Fibroblast of lung (primary cell): Measurements from ENCODE around the gene METTL25B. TPM values are rescaled to one million over a fixed set of nuclear protein-coding genes. Genes with fewer than 3 reads are reported as not detected.

Source experiments
- DNase-seq, 2 donors: peaks; one replicate each; pipeline versions ENCODE4 v3.0.0 to v3.0.0-alpha.2; 2010; ENCODE audit warnings: low read depth in 2 of 2
- H2AFZ ChIP-seq: 2 replicates; pipeline ENCODE4 v1.5.1; 2012; ENCODE audit warnings: low read length, control low read depth, inconsistent platforms
- H3K27ac ChIP-seq: 2 replicates; pipeline ENCODE4 v1.5.1; 2011; ENCODE audit warnings: low read length, control low read depth; ENCODE audit not compliant: insufficient read depth
- H3K27me3 ChIP-seq: 2 replicates; pipeline ENCODE4 v1.5.1; 2011; ENCODE audit warnings: mild to moderate bottlenecking, low read length; ENCODE audit not compliant: control insufficient read depth, insufficient read depth
- H3K36me3 ChIP-seq: 2 replicates; pipeline ENCODE4 v1.5.1; 2011; ENCODE audit warnings: low read length; ENCODE audit not compliant: control insufficient read depth, insufficient read depth
- H3K4me1 ChIP-seq: 2 replicates; pipeline ENCODE4 v1.5.1; 2011; ENCODE audit warnings: low read length; ENCODE audit not compliant: control insufficient read depth, insufficient read depth; ENCODE audit errors: extremely low read depth
- H3K4me2 ChIP-seq: 2 replicates; pipeline ENCODE4 v1.5.1; 2011; ENCODE audit warnings: low read length, control low read depth; ENCODE audit not compliant: insufficient read depth; ENCODE audit errors: extremely low read depth
- H3K4me3 ChIP-seq, 4 experiments: fragments of 200-600 bp in 1 of 4; sonication (generic) in 1 of 4; replicated peaks in 1 of 4; 2 replicates each; pipeline ENCODE4 v1.5.1; 2011 to 2016; ENCODE audit warnings: low read length in 4 of 4, low read depth in 3 of 4, mild to moderate bottlenecking in 3 of 4, control low read depth in 2 of 4, inconsistent platforms in 1 of 4, mixed read lengths in 1 of 4; ENCODE audit not compliant: insufficient read depth in 1 of 4; ENCODE audit errors: control extremely low read depth in 1 of 4
- H3K79me2 ChIP-seq: 2 replicates; pipeline ENCODE4 v1.5.1; 2012; ENCODE audit warnings: mild to moderate bottlenecking, low read length, inconsistent platforms; ENCODE audit not compliant: control insufficient read depth, insufficient read depth
- H3K9ac ChIP-seq: 2 replicates; pipeline ENCODE4 v1.5.1; 2011; ENCODE audit warnings: mild to moderate bottlenecking, low read length, control low read depth; ENCODE audit not compliant: insufficient read depth
- H3K9me3 ChIP-seq: 2 replicates; pipeline ENCODE4 v1.5.1; 2012; ENCODE audit warnings: low read depth, low read length; ENCODE audit not compliant: control insufficient read depth, insufficient read depth
- H4K20me1 ChIP-seq: 2 replicates; pipeline ENCODE4 v1.5.1; 2011; ENCODE audit warnings: low read length; ENCODE audit not compliant: control insufficient read depth, insufficient read depth; ENCODE audit errors: extremely low read depth
- EZH2 ChIP-seq: IDR thresholded peaks from 2 replicates; pipeline ENCODE4 v1.5.1; 2012; ENCODE audit warnings: low read length, control low read depth, mild to moderate bottlenecking; ENCODE audit errors: missing control alignments
- polyA plus RNA-seq, 2 donors: library from polyadenylated mRNA; depleted of rRNA in 1 of 2; stranded (reverse) in 1 of 2; unstranded in 1 of 2; fragments of >200 nt; gene quantifications; 2 replicates each; pipeline ENCODE4 v1.2.1, GENCODE V29; 2011 to 2012; ENCODE audit warnings: missing spikeins in 1 of 2
- total RNA-seq: library from RNA; depleted of rRNA; stranded (reverse); fragments of >200 nt; gene quantifications from 2 replicates; pipeline ENCODE4 v1.2.1, GENCODE V29; 2014
- TF ChIP-seq, protein P1 (sequence below), 2 donors: IDR thresholded peaks in 1 of 2; conservative IDR thresholded peaks in 1 of 2; 1 replicate in 1 of 2; 2 replicates in 1 of 2; pipeline ENCODE4 v1.5.1; 2011 to 2012; ENCODE audit warnings: low read length in 2 of 2, control low read depth in 1 of 2, inconsistent platforms in 1 of 2, low read depth in 1 of 2, mild to moderate bottlenecking in 1 of 2

METTL25B gene
- total and polyA plus RNA-seq, 2 donors (not counting 1 experiment from before 2014, with no cell fraction given): 5.5 to 17.3 TPM

- Histone ChIP-seq H3K27me3 (no peaks in the 10 kb centered on the region), H3K79me2 (peaks cover 60% of the 10 kb centered on the region), H3K36me3 (peaks cover under 1% of the 10 kb centered on the region), H3K9ac (peak overlapping the region; percentile 89), H3K4me2 (peak overlapping the region; percentile 84), H2AFZ (no peak overlapping the region), H4K20me1 (no peaks in the 10 kb centered on the region), H3K4me1 (peaks cover 34% of the 10 kb centered on the region), H3K4me3 (peak overlapping the region; percentile 83 to 95 (median 90)), H3K27ac (peak overlapping the region; percentile 100), H3K9me3 (no peaks in the 10 kb centered on the region)
- peak; percentile 29 to 34 for DNase-seq
- TF ChIP-seq EZH2: no peak
- TF ChIP-seq, protein P1, sequence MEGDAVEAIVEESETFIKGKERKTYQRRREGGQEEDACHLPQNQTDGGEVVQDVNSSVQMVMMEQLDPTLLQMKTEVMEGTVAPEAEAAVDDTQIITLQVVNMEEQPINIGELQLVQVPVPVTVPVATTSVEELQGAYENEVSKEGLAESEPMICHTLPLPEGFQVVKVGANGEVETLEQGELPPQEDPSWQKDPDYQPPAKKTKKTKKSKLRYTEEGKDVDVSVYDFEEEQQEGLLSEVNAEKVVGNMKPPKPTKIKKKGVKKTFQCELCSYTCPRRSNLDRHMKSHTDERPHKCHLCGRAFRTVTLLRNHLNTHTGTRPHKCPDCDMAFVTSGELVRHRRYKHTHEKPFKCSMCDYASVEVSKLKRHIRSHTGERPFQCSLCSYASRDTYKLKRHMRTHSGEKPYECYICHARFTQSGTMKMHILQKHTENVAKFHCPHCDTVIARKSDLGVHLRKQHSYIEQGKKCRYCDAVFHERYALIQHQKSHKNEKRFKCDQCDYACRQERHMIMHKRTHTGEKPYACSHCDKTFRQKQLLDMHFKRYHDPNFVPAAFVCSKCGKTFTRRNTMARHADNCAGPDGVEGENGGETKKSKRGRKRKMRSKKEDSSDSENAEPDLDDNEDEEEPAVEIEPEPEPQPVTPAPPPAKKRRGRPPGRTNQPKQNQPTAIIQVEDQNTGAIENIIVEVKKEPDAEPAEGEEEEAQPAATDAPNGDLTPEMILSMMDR (conservative IDR thresholded peaks at IDR 0.05 in 1 of 2, IDR thresholded peaks at IDR 0.05 in 1 of 2; ENCODE audit: low read depth in 1 of 2, low read length in 2 of 2): no peak
These were observed 22.6 kb downstream of the METTL25B start for GRCh38 chr1:156750711-156751450.

DNA sequence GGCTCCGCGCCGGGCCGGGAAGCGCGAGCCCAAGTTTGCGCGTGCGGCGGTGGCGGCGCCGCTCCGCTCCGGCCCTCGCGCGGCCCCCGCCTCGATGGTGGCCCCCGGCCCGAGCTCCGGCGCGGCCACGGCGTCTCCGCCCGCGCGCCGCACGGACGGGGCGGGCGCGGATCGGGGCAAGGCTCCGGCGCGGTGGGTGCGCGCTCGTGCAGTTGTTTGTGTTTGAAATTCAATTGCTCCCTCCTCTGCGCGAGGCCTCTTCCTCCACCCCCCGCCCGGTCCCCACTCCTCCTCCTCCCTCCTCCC lies 23.1 kb downstream of the METTL25B start, which contains the start of gene HDGF:
HDGF (minus strand) TSS at position 225 of the 306 bp plus-strand sequence. CDS start 246 bp downstream, outside the sequence.
- no peaks in the 10 kb centered on the region for H3K9me3 ChIP-seq
- H3K4me3 ChIP-seq: peak within 1 kb of the TSS; percentile 83 to 95 (median 90)
- no peak for DNase-seq
- H4K20me1 ChIP-seq: no peaks in the 10 kb centered on the region
- H3K9ac ChIP-seq: peak within 1 kb of the TSS; percentile 89
- peaks cover 29% of the 10 kb centered on the region for H3K4me1 ChIP-seq
- H3K79me2 ChIP-seq: peaks cover 54% of the 10 kb centered on the region
- peak within 1 kb of the TSS; percentile 100 for H3K27ac ChIP-seq
- peak within 1 kb of the TSS; percentile 73 for H2AFZ ChIP-seq
- H3K36me3 ChIP-seq: no peaks in the 10 kb centered on the region
- no peak for TF ChIP-seq EZH2
- TF ChIP-seq, protein P1 (conservative IDR thresholded peaks at IDR 0.05 in 1 of 2, IDR thresholded peaks at IDR 0.05 in 1 of 2; ENCODE audit: low read depth in 1 of 2, low read length in 2 of 2): no peak
- H3K4me2 ChIP-seq: peak within 1 kb of the TSS; percentile 87
- no peaks in the 10 kb centered on the region for H3K27me3 ChIP-seq

GRCh38 chr1:156751757-156752481 lies 23.6 kb downstream of the METTL25B start:
- H3K79me2 ChIP-seq: peaks cover 50% of the 10 kb centered on the region
- H3K9ac ChIP-seq: peak overlapping the region; percentile 89
- H3K36me3 ChIP-seq: no peaks in the 10 kb centered on the region
- peak overlapping the region; percentile 72 to 95 (median 85) for H3K4me3 ChIP-seq
- H3K4me1 ChIP-seq: peaks cover 26% of the 10 kb centered on the region
- H4K20me1 ChIP-seq: no peaks in the 10 kb centered on the region
- TF ChIP-seq EZH2: no peak
- TF ChIP-seq, protein P1 (conservative IDR thresholded peaks at IDR 0.05 in 1 of 2, IDR thresholded peaks at IDR 0.05 in 1 of 2; ENCODE audit: low read depth in 1 of 2, low read length in 2 of 2): no peak
- peak overlapping the region; percentile 95 for H3K27ac ChIP-seq
- no peaks in the 10 kb centered on the region for H3K27me3 ChIP-seq
- H3K4me2 ChIP-seq: peak overlapping the region; percentile 87
- no peaks in the 10 kb centered on the region for H3K9me3 ChIP-seq
- peak; percentile 97 to 98 for DNase-seq
- H2AFZ ChIP-seq: peak overlapping the region; percentile 73
